ENCODE data around the gene TMEM72.
A peak's percentile ranks its signal among the peaks of the same experiment; 100 is the strongest.
"Not testable (repeated sequence)": the region's sequence is repeated elsewhere in the genome, so short reads cannot be mapped to it uniquely, and the experiment has no call there.

TMEM72 gene

GRCh38 chr10:44911081-44911540 is at the start of gene TMEM72:
Gene TMEM72, plus strand, starts transcription at chr10:44911337. Its CDS starts 176 bp downstream, at chr10:44911513.
- DNase-seq (ENCODE audit: low spot score) = no peak

GRCh38 chr10:44862006-44862751 is 49.0 kb upstream of the TMEM72 start:
- no peak for DNase-seq (ENCODE audit: low spot score)

- DNase-seq (ENCODE audit: low spot score) = no peak
These were observed 48.2 kb upstream of the TMEM72 start for GRCh38 chr10:44862924-44863323.

- no peak for DNase-seq (ENCODE audit: low spot score)
These were observed 47.6 kb upstream of the TMEM72 start for GRCh38 chr10:44863344-44864047.

- DNase-seq (ENCODE audit: low spot score) = no peak
These were observed 47.1 kb upstream of the TMEM72 start for GRCh38 chr10:44864051-44864450.

GRCh38 chr10:44864637-44865288 is 46.4 kb upstream of the TMEM72 start:
- peak; percentile 72 for DNase-seq (ENCODE audit: low spot score)

- DNase-seq (ENCODE audit: low spot score) = no peak
These were observed 45.9 kb upstream of the TMEM72 start for GRCh38 chr10:44865289-44865671.

GRCh38 chr10:44866367-44866766 is 44.8 kb upstream of the TMEM72 start:
- not testable (repeated sequence) for DNase-seq (ENCODE audit: low spot score)

GRCh38 chr10:44870031-44870430 is 41.1 kb upstream of the TMEM72 start:
- DNase-seq (ENCODE audit: low spot score) = no peak

GRCh38 chr10:44873160-44873559 is 38.0 kb upstream of the TMEM72 start:
- no peak for DNase-seq (ENCODE audit: low spot score)

GRCh38 chr10:44874166-44874565 is 37.0 kb upstream of the TMEM72 start:
- DNase-seq (ENCODE audit: low spot score) = no peak

GRCh38 chr10:44878706-44879530 is 32.2 kb upstream of the TMEM72 start:
- peak; percentile 80 for DNase-seq (ENCODE audit: low spot score)

- DNase-seq (ENCODE audit: low spot score) = no peak
These were observed 31.6 kb upstream of the TMEM72 start for GRCh38 chr10:44879531-44879899.

- DNase-seq (ENCODE audit: low spot score) = no peak
These were observed 30.9 kb upstream of the TMEM72 start for GRCh38 chr10:44880090-44880715.

- no peak for DNase-seq (ENCODE audit: low spot score)
These were observed 29.5 kb upstream of the TMEM72 start for GRCh38 chr10:44881649-44882048.

GRCh38 chr10:44882166-44882720 is 28.9 kb upstream of the TMEM72 start:
- no peak for DNase-seq (ENCODE audit: low spot score)

GRCh38 chr10:44883593-44884331 is 27.4 kb upstream of the TMEM72 start:
- DNase-seq (ENCODE audit: low spot score) = no peak

GRCh38 chr10:44885710-44886109 is 25.4 kb upstream of the TMEM72 start:
- DNase-seq (ENCODE audit: low spot score) = no peak

- DNase-seq (ENCODE audit: low spot score) = no peak
These were observed 24.2 kb upstream of the TMEM72 start for GRCh38 chr10:44886966-44887365.

- DNase-seq (ENCODE audit: low spot score) = no peak
These were observed 22.3 kb upstream of the TMEM72 start for GRCh38 chr10:44888886-44889285.

- no peak for DNase-seq (ENCODE audit: low spot score)
These were observed 21.3 kb upstream of the TMEM72 start for GRCh38 chr10:44889834-44890233.

All from CD4-positive, alpha-beta T cell treated with Interleukin-6 at 100 ng/mL for 8 hours (primary cell).